Ishikawa (cell line): Measurements from ENCODE around the gene GARIN3.

Experiments used
- TCF12 ChIP-seq: IDR thresholded peaks from 2 replicates; pipeline ENCODE4 v1.6.1; 2012; ENCODE audit warnings: low read depth
- TEAD4 ChIP-seq: IDR thresholded peaks from 2 replicates; pipeline ENCODE4 v1.6.1; 2012
- YY1 ChIP-seq: IDR thresholded peaks from 2 replicates; pipeline ENCODE4 v1.6.1; 2012; ENCODE audit warnings: low read depth
- TF ChIP-seq, protein P1 (sequence below): IDR thresholded peaks from 2 replicates; pipeline ENCODE4 v1.6.1; 2012

DNA sequence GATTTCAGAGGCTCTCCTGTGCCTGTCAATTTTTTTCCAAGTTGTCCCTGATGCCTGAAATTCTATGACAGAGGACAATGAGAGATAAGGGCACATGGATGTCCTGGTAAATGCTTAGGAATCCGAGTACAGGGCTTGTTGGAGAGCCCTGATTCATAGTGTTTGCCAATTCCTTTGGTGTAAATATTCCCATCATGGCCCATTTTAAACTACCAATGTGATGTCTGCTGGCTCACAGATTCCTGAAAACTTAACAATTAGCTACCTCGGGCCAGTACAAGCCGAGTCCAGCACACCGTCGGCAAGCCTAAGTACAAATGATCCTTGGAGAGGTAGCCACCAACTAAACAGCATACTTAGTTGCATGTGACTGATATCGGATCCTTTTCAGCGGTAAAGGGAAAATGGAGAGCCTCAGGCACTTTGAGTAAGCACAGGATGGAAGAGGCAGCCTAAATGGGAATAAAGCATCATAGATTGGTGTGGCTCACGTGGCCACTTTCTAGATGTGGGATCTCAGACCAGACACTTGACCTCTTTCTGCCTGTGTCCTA lies 18.1 kb upstream of the GARIN3 start:
- TF ChIP-seq, protein P1, sequence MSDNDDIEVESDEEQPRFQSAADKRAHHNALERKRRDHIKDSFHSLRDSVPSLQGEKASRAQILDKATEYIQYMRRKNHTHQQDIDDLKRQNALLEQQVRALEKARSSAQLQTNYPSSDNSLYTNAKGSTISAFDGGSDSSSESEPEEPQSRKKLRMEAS: no peak
- no peak for TF ChIP-seq TEAD4
- TF ChIP-seq TCF12: no peak
- TF ChIP-seq YY1: no peak
